WTC11 (cell line): ENCODE measurements around the gene ATMIN. TPM values are rescaled to one million over a fixed set of nuclear protein-coding genes. Genes with fewer than 3 reads are reported as not detected.

ENCODE experiments used
- ATAC-seq: fragments of 200-7000 bp; cut with Tn5 transposase; 2 replicates; pipeline ENCODE4 v1.10.0; 2021; ENCODE audit warnings: mild to moderate bottlenecking, moderate library complexity
- CTCF ChIA-PET: fragments of 300-600 bp; sonication (Branson Sonifier 250); formaldehyde crosslinking; loops from one replicate; lab custom pipeline; 2021; ENCODE audit warnings: antibody characterized with exemption; lab: Charles Lee
- POLR2A ChIA-PET: fragments of 350-600 bp; sonication (Branson Sonifier 250); formaldehyde crosslinking; loops from one replicate; lab custom pipeline; 2021; ENCODE audit warnings: antibody characterized with exemption; lab: Charles Lee
- DNase-seq: peaks from one replicate; pipeline ENCODE4 v3.0.0; 2021; ENCODE audit warnings: low spot score
- H3K27ac Mint-ChIP-seq: 2 replicates; pipeline ENCODE4 v1.8.0; 2021; ENCODE audit warnings: mixed read lengths
- H3K27me3 Mint-ChIP-seq: 2 replicates; pipeline ENCODE4 v1.8.0; 2021; ENCODE audit warnings: low read depth, mild to moderate bottlenecking, moderate library complexity, mixed read lengths
- H3K36me3 Mint-ChIP-seq: 2 replicates; pipeline ENCODE4 v1.8.0; 2021; ENCODE audit warnings: mixed read lengths
- H3K4me1 Mint-ChIP-seq: 2 replicates; pipeline ENCODE4 v1.8.0; 2022; ENCODE audit warnings: mixed read lengths
- H3K4me3 Mint-ChIP-seq: 2 replicates; pipeline ENCODE4 v1.8.0; 2021; ENCODE audit warnings: mild to moderate bottlenecking, moderate library complexity, mixed read lengths
- H3K9me3 Mint-ChIP-seq: 2 replicates; pipeline ENCODE4 v1.8.0; 2021; ENCODE audit warnings: mixed read lengths
- ARID4B ChIP-seq: sonication (generic); formaldehyde crosslinking; IDR thresholded peaks from 2 replicates; pipeline ENCODE4 v1.8.0; 2023; ENCODE audit warnings: missing genetic modification reagents, mild to moderate bottlenecking, borderline replicate concordance
- ATF2 ChIP-seq: sonication (generic); formaldehyde crosslinking; IDR thresholded peaks from 2 replicates; pipeline ENCODE4 v1.8.1; 2022; ENCODE audit warnings: low read depth, missing genetic modification reagents, borderline replicate concordance
- CREB1 ChIP-seq: sonication (generic); formaldehyde crosslinking; IDR thresholded peaks from 2 replicates; pipeline ENCODE4 v1.8.0; 2023; ENCODE audit warnings: mild to moderate bottlenecking, missing genetic modification reagents
- CREM ChIP-seq: sonication (generic); formaldehyde crosslinking; IDR thresholded peaks from 2 replicates; pipeline ENCODE4 v1.8.1; 2022; ENCODE audit warnings: mild to moderate bottlenecking, missing genetic modification reagents, moderate library complexity
- E2F1 ChIP-seq: sonication (generic); formaldehyde crosslinking; IDR thresholded peaks from 2 replicates; pipeline ENCODE4 v1.8.0; 2022; ENCODE audit warnings: mild to moderate bottlenecking, missing genetic modification reagents
- E2F5 ChIP-seq: sonication (generic); formaldehyde crosslinking; IDR thresholded peaks from 2 replicates; pipeline ENCODE4 v1.8.1; 2022; ENCODE audit warnings: mild to moderate bottlenecking, moderate library complexity, missing genetic modification reagents
- ELF4 ChIP-seq: sonication (generic); formaldehyde crosslinking; IDR thresholded peaks from 2 replicates; pipeline ENCODE4 v1.8.1; 2022; ENCODE audit warnings: low read depth, mild to moderate bottlenecking, moderate library complexity, missing genetic modification reagents
- EMX1 ChIP-seq: fragments of 250-450 bp; sonication (Bioruptor Pico); IDR thresholded peaks from 2 replicates; pipeline ENCODE4 v1.8.0; 2021; ENCODE audit warnings: mild to moderate bottlenecking
- ESRRA ChIP-seq: sonication (generic); formaldehyde crosslinking; IDR thresholded peaks from 2 replicates; pipeline ENCODE4 v1.8.1; 2022; ENCODE audit warnings: mild to moderate bottlenecking, missing genetic modification reagents, borderline replicate concordance
- NR3C1 ChIP-seq: sonication (generic); formaldehyde crosslinking; conservative IDR thresholded peaks from 2 replicates; pipeline ENCODE4 v1.8.1; 2023; ENCODE audit warnings: low read depth, mild to moderate bottlenecking, missing genetic modification reagents
- PRDM15 ChIP-seq: sonication (generic); formaldehyde crosslinking; IDR thresholded peaks from 2 replicates; pipeline ENCODE4 v1.8.0; 2022; ENCODE audit warnings: missing genetic modification reagents
- PREB ChIP-seq: sonication (generic); formaldehyde crosslinking; IDR thresholded peaks from 2 replicates; pipeline ENCODE4 v1.8.1; 2022; ENCODE audit warnings: mild to moderate bottlenecking, missing genetic modification reagents, moderate library complexity, borderline replicate concordance
- PRRX2 ChIP-seq: fragments of 250-450 bp; sonication (Bioruptor Pico); IDR thresholded peaks from 2 replicates; pipeline ENCODE4 v1.8.0; 2021; ENCODE audit warnings: mild to moderate bottlenecking
- SMAD3 ChIP-seq: sonication (generic); formaldehyde crosslinking; IDR thresholded peaks from 2 replicates; pipeline ENCODE4 v1.8.0; 2022; ENCODE audit warnings: missing genetic modification reagents, mild to moderate bottlenecking, borderline replicate concordance
- TEAD4 ChIP-seq: sonication (generic); formaldehyde crosslinking; IDR thresholded peaks from 2 replicates; pipeline ENCODE4 v1.8.0; 2022; ENCODE audit warnings: mild to moderate bottlenecking, missing genetic modification reagents
- TP53 ChIP-seq: sonication (generic); formaldehyde crosslinking; IDR thresholded peaks from 2 replicates; pipeline ENCODE4 v1.8.1; 2023; ENCODE audit warnings: mild to moderate bottlenecking, missing genetic modification reagents
- ZBTB21 ChIP-seq: sonication (generic); formaldehyde crosslinking; IDR thresholded peaks from 2 replicates; pipeline ENCODE4 v1.8.1; 2023; ENCODE audit warnings: mild to moderate bottlenecking, missing genetic modification reagents, borderline replicate concordance
- ZMAT4 ChIP-seq: fragments of 250-450 bp; sonication (Bioruptor Pico); IDR thresholded peaks from 2 replicates; pipeline ENCODE4 v1.9.0; 2021; ENCODE audit warnings: mild to moderate bottlenecking
- total RNA-seq: library from RNA; stranded (reverse); gene quantifications from 3 replicates; pipeline ENCODE4 v1.2.3, GENCODE V29; 2021

Gene ATMIN
- total RNA-seq, 1 experiment from 2014 or later: 43.1 TPM

- TF ChIP-seq ESRRA (CRISPR knock-in tag) (peak; percentile 37; the same call in 1 of the 2 replicates), E2F5 (CRISPR knock-in tag) (no peak), ELF4 (CRISPR knock-in tag) (peak; percentile 59; the same call in 1 of the 2 replicates), ATF2 (no peak), SMAD3 (CRISPR knock-in tag) (0 out of 2 replicates have a peak, but pooled peaks have one; percentile 48)
- TF ChIP-seq, all 79 proteins: peak for 10
Measured at GRCh38 chr16:81006211-81006812, 29.3 kb upstream of the ATMIN start (continued).

GRCh38 chr16:81006813-81007695, 28.6 kb upstream of the ATMIN start, which contains the start of the genes CENPN and CMC2:
Gene CENPN (plus strand): TSS chr16:81007214. CDS start chr16:81011940, 4,726 bp downstream.
Gene CMC2 (minus strand): TSS chr16:81006885. CDS start chr16:80997394, 9,491 bp downstream.
- Mint-ChIP-seq H3K36me3 (peaks cover 9% of the 10 kb centered on the region), H3K9me3 (no peaks in the 10 kb centered on the region), H3K27ac (peak within 1 kb of the TSS; percentile 100), H3K4me1 (peaks cover 22% of the 10 kb centered on the region), H3K27me3 (no peaks in the 10 kb centered on the region), H3K4me3 (peak within 1 kb of the TSS; percentile 99)
- peak; percentile 96 for DNase-seq
- ChIA-PET POLR2A (interaction anchor here (0.6 to 1.4 kb wide), 8 partner anchors 16 to 706 kb away, joined by 3 to 7 read pairs (median 3); partner anchors contain the start of genes ATMIN and GAN), CTCF (interaction anchor here (0.7 to 2.6 kb wide), 3 partner anchors 19 to 33 kb away, joined by 3 to 23 read pairs (median 3); partner anchors contain the start of gene ATMIN)
- ATAC-seq: peak; percentile 92
- TF ChIP-seq ELF4 (CRISPR knock-in tag): no peak
- TF ChIP-seq ZMAT4 (CRISPR knock-in tag): no peak
- TF ChIP-seq CREB1 (CRISPR knock-in tag): no peak
- peak; percentile 97 for TF ChIP-seq E2F5 (CRISPR knock-in tag)
- no peak for TF ChIP-seq EMX1 (CRISPR knock-in tag)
- TF ChIP-seq TEAD4 (CRISPR knock-in tag): no peak
- no peak for TF ChIP-seq ZBTB21 (CRISPR knock-in tag)
- peak; percentile 86 for TF ChIP-seq CREM (CRISPR knock-in tag)
- no peak for TF ChIP-seq NR3C1 (CRISPR knock-in tag)
- TF ChIP-seq ARID4B: 0 out of 2 replicates have a peak, but pooled peaks have one; percentile 12
- TF ChIP-seq PRDM15 (CRISPR knock-in tag): 0 out of 2 replicates have a peak, but pooled peaks have one; percentile 36
- peak; percentile 1; the same call in 1 of the 2 replicates for TF ChIP-seq PREB (CRISPR knock-in tag)
- TF ChIP-seq E2F1 (CRISPR knock-in tag): no peak
- TF ChIP-seq TP53 (CRISPR knock-in tag): no peak; the same call in 1 of the 2 replicates
- no peak; the same call in 1 of the 2 replicates for TF ChIP-seq PRRX2 (CRISPR knock-in tag)
